Ishikawa (cell line): ENCODE results near the gene MTUS2.

Source experiments
- EGR1 ChIP-seq: IDR thresholded peaks from 2 replicates; pipeline ENCODE4 v1.6.1; 2012
- EP300 ChIP-seq: IDR thresholded peaks from 2 replicates; pipeline ENCODE4 v1.6.1; 2012; ENCODE audit warnings: borderline replicate concordance
- MAX ChIP-seq: IDR thresholded peaks from 2 replicates; pipeline ENCODE4 v1.6.1; 2012
- NFIC ChIP-seq: IDR thresholded peaks from 2 replicates; pipeline ENCODE4 v1.6.1; 2012
- RAD21 ChIP-seq: IDR thresholded peaks from 2 replicates; pipeline ENCODE4 v1.6.1; 2012; ENCODE audit warnings: low read depth
- TAF1 ChIP-seq: IDR thresholded peaks from 2 replicates; pipeline ENCODE4 v1.6.1; 2012; ENCODE audit warnings: low read depth, mild to moderate bottlenecking
- TEAD4 ChIP-seq: IDR thresholded peaks from 2 replicates; pipeline ENCODE4 v1.6.1; 2012
- YY1 ChIP-seq: IDR thresholded peaks from 2 replicates; pipeline ENCODE4 v1.6.1; 2012; ENCODE audit warnings: low read depth
- TF ChIP-seq, protein P1 (sequence below): IDR thresholded peaks from 2 replicates; pipeline ENCODE4 v1.6.1; 2012; ENCODE audit warnings: low read depth, mild to moderate bottlenecking

DNA sequence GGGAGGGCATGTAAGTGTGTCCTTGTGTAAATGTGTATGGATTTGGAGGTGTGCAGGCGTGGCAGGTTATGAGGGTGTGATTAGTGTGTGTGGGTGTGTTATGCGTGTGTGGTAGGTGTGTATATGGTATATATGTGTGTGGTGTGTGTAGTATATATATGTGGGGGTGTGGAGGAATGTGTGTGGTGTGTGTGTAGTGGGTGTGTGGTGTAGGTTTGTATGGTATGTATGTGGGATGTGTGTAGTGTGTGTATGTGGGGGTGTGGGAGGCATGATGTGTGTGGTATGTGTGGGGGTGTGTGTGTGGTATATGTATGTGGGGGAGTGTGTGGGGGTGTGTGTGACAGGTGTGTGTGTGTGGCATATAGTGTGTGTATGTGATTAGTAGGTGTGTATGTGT, 671.1 kb downstream of the MTUS2 start:
- no peak for TF ChIP-seq TAF1
- TF ChIP-seq RAD21: no peak
- TF ChIP-seq, protein P1, sequence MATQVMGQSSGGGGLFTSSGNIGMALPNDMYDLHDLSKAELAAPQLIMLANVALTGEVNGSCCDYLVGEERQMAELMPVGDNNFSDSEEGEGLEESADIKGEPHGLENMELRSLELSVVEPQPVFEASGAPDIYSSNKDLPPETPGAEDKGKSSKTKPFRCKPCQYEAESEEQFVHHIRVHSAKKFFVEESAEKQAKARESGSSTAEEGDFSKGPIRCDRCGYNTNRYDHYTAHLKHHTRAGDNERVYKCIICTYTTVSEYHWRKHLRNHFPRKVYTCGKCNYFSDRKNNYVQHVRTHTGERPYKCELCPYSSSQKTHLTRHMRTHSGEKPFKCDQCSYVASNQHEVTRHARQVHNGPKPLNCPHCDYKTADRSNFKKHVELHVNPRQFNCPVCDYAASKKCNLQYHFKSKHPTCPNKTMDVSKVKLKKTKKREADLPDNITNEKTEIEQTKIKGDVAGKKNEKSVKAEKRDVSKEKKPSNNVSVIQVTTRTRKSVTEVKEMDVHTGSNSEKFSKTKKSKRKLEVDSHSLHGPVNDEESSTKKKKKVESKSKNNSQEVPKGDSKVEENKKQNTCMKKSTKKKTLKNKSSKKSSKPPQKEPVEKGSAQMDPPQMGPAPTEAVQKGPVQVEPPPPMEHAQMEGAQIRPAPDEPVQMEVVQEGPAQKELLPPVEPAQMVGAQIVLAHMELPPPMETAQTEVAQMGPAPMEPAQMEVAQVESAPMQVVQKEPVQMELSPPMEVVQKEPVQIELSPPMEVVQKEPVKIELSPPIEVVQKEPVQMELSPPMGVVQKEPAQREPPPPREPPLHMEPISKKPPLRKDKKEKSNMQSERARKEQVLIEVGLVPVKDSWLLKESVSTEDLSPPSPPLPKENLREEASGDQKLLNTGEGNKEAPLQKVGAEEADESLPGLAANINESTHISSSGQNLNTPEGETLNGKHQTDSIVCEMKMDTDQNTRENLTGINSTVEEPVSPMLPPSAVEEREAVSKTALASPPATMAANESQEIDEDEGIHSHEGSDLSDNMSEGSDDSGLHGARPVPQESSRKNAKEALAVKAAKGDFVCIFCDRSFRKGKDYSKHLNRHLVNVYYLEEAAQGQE: no peak
- no peak for TF ChIP-seq YY1
- TF ChIP-seq MAX: no peak
- TF ChIP-seq TEAD4: no peak
- TF ChIP-seq NFIC: no peak
- TF ChIP-seq EGR1: no peak
- no peak for TF ChIP-seq EP300
